H1 (cell line): ENCODE measurements around the gene TNFRSF8. TPM values are rescaled to one million over a fixed set of nuclear protein-coding genes. Genes with fewer than 3 reads are reported as not detected.

Experiments used
- CTCF ChIA-PET: fragments of 300-600 bp; sonication (Branson Sonifier 250); formaldehyde crosslinking; loops from one replicate; lab custom pipeline; 2021; ENCODE audit not compliant: partially characterized antibody; lab: Charles Lee
- POLR2A ChIA-PET: fragments of 300-600 bp; sonication (Branson Sonifier 250); formaldehyde crosslinking; loops from one replicate; lab custom pipeline; 2021; ENCODE audit warnings: inconsistent platforms; ENCODE audit not compliant: partially characterized antibody; lab: Charles Lee
- DNase-seq, 2 experiments: peaks; one replicate each; pipeline versions ENCODE4 v3.0.0 to v3.0.0-alpha.2; 2010 to 2022; ENCODE audit warnings: low spot score in 2 of 2, low read depth in 1 of 2, mixed read lengths in 1 of 2
- FAIRE-seq: peaks from 2 replicates; lab custom pipeline; 2011; peaks lifted over from hg19 to GRCh38; lab: Jason Lieb, UNC
- H2AFZ ChIP-seq: 2 replicates; pipeline ENCODE4 v1.8.1; 2012; ENCODE audit warnings: low read length, inconsistent platforms
- H2AK5ac ChIP-seq: 2 replicates; pipeline ENCODE4 v1.6.1; 2013; ENCODE audit warnings: low read depth, low read length
- H2BK120ac ChIP-seq: replicated peaks from 2 replicates; pipeline ENCODE3; 2013; ENCODE audit warnings: low read depth, low read length, inconsistent platforms
- H2BK12ac ChIP-seq: 2 replicates; pipeline ENCODE4 v1.6.1; 2013; ENCODE audit warnings: low read depth, low read length
- H2BK15ac ChIP-seq: 2 replicates; pipeline ENCODE4 v1.6.1; 2013; ENCODE audit warnings: low read length
- H2BK20ac ChIP-seq: 2 replicates; pipeline ENCODE4 v1.6.1; 2013; ENCODE audit warnings: low read length
- H2BK5ac ChIP-seq: 2 replicates; pipeline ENCODE4 v1.6.1; 2013; ENCODE audit warnings: low read depth, low read length
- H3K14ac ChIP-seq: 2 replicates; pipeline ENCODE4 v1.6.1; 2013; ENCODE audit warnings: inconsistent platforms; ENCODE audit not compliant: insufficient read length
- H3K18ac ChIP-seq: 2 replicates; pipeline ENCODE4 v1.6.1; 2013; ENCODE audit warnings: low read length; ENCODE audit errors: extremely low read depth
- H3K23ac ChIP-seq: 2 replicates; pipeline ENCODE4 v1.6.1; 2013; ENCODE audit warnings: inconsistent platforms; ENCODE audit not compliant: insufficient read length
- H3K23me2 ChIP-seq: 2 replicates; pipeline ENCODE4 v1.6.1; 2013; ENCODE audit warnings: low read depth, low read length
- H3K27ac ChIP-seq: 2 replicates; pipeline ENCODE4 v1.6.1; 2011; ENCODE audit warnings: low read depth, low read length, inconsistent platforms
- H3K27me3 ChIP-seq, 4 experiments: replicated peaks in 1 of 4; 1 replicate in 1 of 4; 2 replicates in 3 of 4; pipeline versions ENCODE4 v1.6.1 to v1.8.1; 2011 to 2013; ENCODE audit warnings: low read length in 3 of 4, mild to moderate bottlenecking in 3 of 4, inconsistent platforms in 2 of 4, mixed read lengths in 2 of 4, moderate library complexity in 1 of 4; ENCODE audit not compliant: control insufficient read depth in 3 of 4, insufficient read depth in 3 of 4; ENCODE audit errors: extremely low read depth in 1 of 4
- H3K36me3 ChIP-seq, 4 experiments: 2 replicates each; pipeline versions ENCODE4 v1.6.1 to v1.8.1; 2011 to 2013; ENCODE audit warnings: mild to moderate bottlenecking in 4 of 4, low read length in 3 of 4, moderate library complexity in 2 of 4, control low read depth in 1 of 4, inconsistent platforms in 1 of 4; ENCODE audit not compliant: insufficient read depth in 4 of 4, control insufficient read depth in 2 of 4
- H3K4ac ChIP-seq: replicated peaks from 2 replicates; pipeline ENCODE3; 2013; ENCODE audit warnings: low read length, low read depth, mixed read lengths, inconsistent platforms; ENCODE audit not compliant: insufficient read length
- H3K4me1 ChIP-seq, 4 experiments: replicated peaks in 1 of 4; 1 replicate in 1 of 4; 2 replicates in 3 of 4; pipeline versions ENCODE4 v1.6.1 to v1.8.1; 2011 to 2013; ENCODE audit warnings: low read length in 3 of 4, inconsistent platforms in 2 of 4, mixed read lengths in 1 of 4; ENCODE audit not compliant: insufficient read depth in 4 of 4, control insufficient read depth in 3 of 4
- H3K4me2 ChIP-seq, 2 experiments: 2 replicates each; pipeline versions ENCODE4 v1.6.1 to v1.8.1; 2011 to 2013; ENCODE audit warnings: low read depth in 2 of 2, low read length in 2 of 2, control low read depth in 1 of 2, inconsistent platforms in 1 of 2, mild to moderate bottlenecking in 1 of 2; ENCODE audit not compliant: insufficient read depth in 1 of 2
- H3K4me3 ChIP-seq, 4 experiments: fragments of 200-600, 300-600 bp in 1 of 4; sonication (generic), shearing (Covaris generic), sonication (Bioruptor Twin) in 1 of 4; 2 replicates each; pipeline versions ENCODE4 v1.5.1 to v1.8.1; 2011 to 2016; ENCODE audit warnings: low read length in 4 of 4, low read depth in 3 of 4, control low read depth in 2 of 4, inconsistent platforms in 2 of 4, mild to moderate bottlenecking in 2 of 4, mixed read lengths in 1 of 4, moderate library complexity in 1 of 4; ENCODE audit not compliant: insufficient read depth in 2 of 4; ENCODE audit errors: extremely low read depth in 1 of 4
- H3K56ac ChIP-seq: replicated peaks from 2 replicates; pipeline ENCODE3; 2013; ENCODE audit warnings: low read depth, mild to moderate bottlenecking, mixed read lengths, low read length, inconsistent platforms; ENCODE audit not compliant: insufficient read length
- H3K79me1 ChIP-seq: 2 replicates; pipeline ENCODE4 v1.6.1; 2013; ENCODE audit warnings: low read depth, low read length, control low read depth
- H3K79me2 ChIP-seq, 2 experiments: 2 replicates each; pipeline versions ENCODE4 v1.6.1 to v1.8.1; 2012 to 2013; ENCODE audit warnings: low read length in 2 of 2, mild to moderate bottlenecking in 2 of 2, inconsistent platforms in 1 of 2; ENCODE audit not compliant: insufficient read depth in 2 of 2, control insufficient read depth in 1 of 2
- H3K9ac ChIP-seq, 4 experiments: replicated peaks in 1 of 4; 1 replicate in 1 of 4; 2 replicates in 3 of 4; pipeline versions ENCODE4 v1.6.1 to v1.8.1; 2011 to 2013; ENCODE audit warnings: low read depth in 3 of 4, low read length in 3 of 4, control low read depth in 2 of 4, mild to moderate bottlenecking in 2 of 4, moderate library complexity in 2 of 4, inconsistent platforms in 1 of 4; ENCODE audit errors: extremely low read depth in 1 of 4
- H3K9me3 ChIP-seq, 2 experiments: 2 replicates each; pipeline versions ENCODE4 v1.6.1 to v1.8.1; 2012 to 2013; ENCODE audit warnings: mild to moderate bottlenecking in 2 of 2, moderate library complexity in 2 of 2, control low read depth in 1 of 2, inconsistent platforms in 1 of 2, low read depth in 1 of 2, low read length in 1 of 2, mixed read lengths in 1 of 2; ENCODE audit not compliant: insufficient read depth in 2 of 2
- H4K20me1 ChIP-seq, 2 experiments: replicated peaks in 1 of 2; 2 replicates each; pipeline versions ENCODE3 to v1.8.1; 2011 to 2013; ENCODE audit warnings: inconsistent platforms in 2 of 2, low read length in 2 of 2, mild to moderate bottlenecking in 1 of 2; ENCODE audit not compliant: insufficient read depth in 2 of 2, control insufficient read depth in 1 of 2
- H4K5ac ChIP-seq: 2 replicates; pipeline ENCODE4 v1.6.1; 2013; ENCODE audit warnings: low read length, low read depth, mixed read lengths, inconsistent platforms; ENCODE audit not compliant: insufficient read length
- H4K8ac ChIP-seq: 2 replicates; pipeline ENCODE4 v1.8.0; 2013; ENCODE audit warnings: mild to moderate bottlenecking, moderate library complexity, low read length, inconsistent platforms; ENCODE audit not compliant: insufficient read depth; ENCODE audit errors: extremely low read depth
- H4K91ac ChIP-seq: replicated peaks from 2 replicates; pipeline ENCODE3; 2013; ENCODE audit warnings: low read length, mixed read lengths, inconsistent platforms; ENCODE audit not compliant: insufficient read length
- CBX8 ChIP-seq: fragments of 300-800, 300-1000 bp; sonication (generic); IDR thresholded peaks from 2 replicates; pipeline ENCODE4 v1.7.1; 2016; ENCODE audit warnings: low read depth, low read length, borderline replicate concordance
- GABPA ChIP-seq: IDR thresholded peaks from 2 replicates; pipeline ENCODE4 v1.6.1; 2011; ENCODE audit warnings: mild to moderate bottlenecking, low read length, moderate library complexity, borderline replicate concordance; ENCODE audit not compliant: insufficient read depth
- HDAC6 ChIP-seq: IDR thresholded peaks from one replicate; pipeline ENCODE4 v1.7.1; 2012; ENCODE audit warnings: low read depth, mild to moderate bottlenecking, inconsistent platforms, low read length, moderate library complexity
- RXRA ChIP-seq: IDR thresholded peaks from 2 replicates; pipeline ENCODE4 v1.6.1; 2011; ENCODE audit warnings: low read depth, mild to moderate bottlenecking, low read length, moderate library complexity; ENCODE audit not compliant: insufficient read depth
- SIRT6 ChIP-seq: IDR thresholded peaks from one replicate; pipeline ENCODE4 v1.7.1; 2012; ENCODE audit warnings: low read length, inconsistent platforms
- SP1 ChIP-seq: IDR thresholded peaks from 2 replicates; pipeline ENCODE4 v1.6.1; 2011; ENCODE audit warnings: low read depth, low read length
- SP4 ChIP-seq: IDR thresholded peaks from 2 replicates; pipeline ENCODE4 v1.6.1; 2012; ENCODE audit warnings: low read length, inconsistent platforms
- WGBS, 2 experiments: shearing (Covaris generic) in 1 of 2; methylation state at CpG; one replicate each; pipeline versions ENCODE4 v1.1.6 to v1.1.7; 2013 to 2015; ENCODE audit warnings: low lambda C conversion rate in 2 of 2, mixed read lengths in 2 of 2, inconsistent platforms in 1 of 2, low coverage in 1 of 2, missing lambda C conversion rate in 1 of 2; ENCODE audit not compliant: insufficient replicate concordance in 2 of 2, insufficient coverage in 1 of 2, insufficient read length in 1 of 2; ENCODE audit errors: extremely low coverage in 1 of 2, missing lambda C conversion rate in 1 of 2; 5-methylcytosine and 5-hydroxymethylcytosine counted together
- polyA plus RNA-seq, 7 experiments: library from polyadenylated mRNA; depleted of rRNA in 3 of 7; stranded (reverse) in 5 of 7; unstranded in 2 of 7; fragments of >200 nt in 5 of 7; fragments of 200-250 nt in 2 of 7; gene quantifications; 1 replicate in 5 of 7; 2 replicates in 1 of 7; 4 replicates in 1 of 7; pipeline versions ENCODE4 v1.2.1 to v1.2.3, GENCODE V29; 2011 to 2013; ENCODE audit warnings: missing spikeins in 2 of 7, mixed read lengths in 2 of 7
- total RNA-seq: library from RNA; stranded (reverse); fragmentation: NEBNext Ultra II Directional; extraction: Animal tissue kit (Norgen Biotek cat#: 25700); gene quantifications from 2 replicates; pipeline ENCODE4 v1.2.1, GENCODE V29; 2021

Gene TNFRSF8
- total and polyA plus RNA-seq, 2 of the 8 experiments (the other 6 are each of a cell fraction or from before 2014, with no cell fraction given) = 23.2 to 32.7 TPM

- no peak overlapping the region for H3K4ac ChIP-seq
- H3K79me2 ChIP-seq = no peaks in the 10 kb centered on the region
- no peak overlapping the region for H3K14ac ChIP-seq
- no peak overlapping the region for H3K27ac ChIP-seq
- H2BK12ac ChIP-seq = no peak overlapping the region
- no peaks in the 10 kb centered on the region for H3K9me3 ChIP-seq
- H4K20me1 ChIP-seq = peaks cover 3 to 5% of the 10 kb centered on the region in 2 experiments
- no peak overlapping the region for H2AK5ac ChIP-seq
- H3K18ac ChIP-seq = no peak overlapping the region
- peaks cover 2 to 8% (median 3%) of the 10 kb centered on the region in 4 experiments; a peak in 3 of 8 replicates for H3K36me3 ChIP-seq
- POLR2A ChIA-PET = interaction anchor here (0.9 to 8.5 kb wide), 5 partner anchors 11 to 127 kb away, joined by 3 to 66 read pairs (median 5); partner anchors contain the start of gene MIIP
- no peak overlapping the region for H2BK120ac ChIP-seq
- no peak for DNase-seq
- no peak overlapping the region for H2AFZ ChIP-seq
- no peak overlapping the region for H3K9ac ChIP-seq
- no peaks in the 10 kb centered on the region; a peak in 1 of 7 replicates for H3K4me1 ChIP-seq
- no peaks in the 10 kb centered on the region for H3K27me3 ChIP-seq
- no peak overlapping the region for H4K5ac ChIP-seq
- H2BK5ac ChIP-seq = no peak overlapping the region
- TF ChIP-seq SP1 (no peak), SIRT6 (no peak), RXRA (no peak), CBX8 (no peak), GABPA (no peak), SP4 (no peak), HDAC6 (no peak)
- CTCF ChIA-PET = interaction anchor here (0.6 to 1.7 kb wide), 3 partner anchors 33 to 144 kb away, joined by 3 to 5 read pairs (median 3); no protein-coding TSS in a partner anchor
- no peak overlapping the region for H2BK15ac ChIP-seq
- H4K91ac ChIP-seq = no peak overlapping the region
- no peak for FAIRE-seq
- WGBS, 2 experiments = 86% methylated on average over 4 of the region's 4 CpGs; no CpG with 5 or more reads in 1 of the 2 experiments
- no peaks in the 10 kb centered on the region for H3K23me2 ChIP-seq
- H3K56ac ChIP-seq = no peak overlapping the region
- H2BK20ac ChIP-seq = no peak overlapping the region
- no peak overlapping the region for H4K8ac ChIP-seq
- H3K4me2 ChIP-seq = no peak overlapping the region
- no peak overlapping the region for H3K4me3 ChIP-seq
- H3K23ac ChIP-seq = no peak overlapping the region
- H3K79me1 ChIP-seq = no peaks in the 10 kb centered on the region
These were observed 27.8 kb upstream of the TNFRSF8 start for GRCh38 chr1:12035312-12035711.
